Heart left ventricle (tissue), 13 donors: ENCODE data around the gene CACNB4.

Experiments used
- CTCF ChIP-seq, 12 donors: fragments of 200-600 bp; sonication (generic) in 4 of 12; IDR thresholded peaks; one replicate each; pipeline versions ENCODE4 v1.5.0 to v1.8.0; 2018 to 2022; ENCODE audit warnings: antibody characterized with exemption in 12 of 12, mild to moderate bottlenecking in 5 of 12
- POLR2A ChIP-seq, 2 donors: fragments of 450-650 bp; IDR thresholded peaks; one replicate each; pipeline ENCODE4 v1.6.1; 2017; ENCODE audit warnings: antibody characterized with exemption in 2 of 2, mild to moderate bottlenecking in 2 of 2, moderate library complexity in 2 of 2
- donor health status: ischemic (EF 13 %, LVEDD 7.1; RV severe dilation, severe dysfunction).
- donor health status: DM: no; HTN: yes; CAD: no.
- donor health status: DM: no; HTN: no; CAD: no.
- donor health status: ischemic (EF 25% LVEDD 6.9; RV normal size, moderate dysfunction).
- donor health status: ischemic (EF 25% LVEDD 5.7; RV mildly dilated, moderate dysfunction).
- donor health status: ischemic (EF 35%, LVEDD 5.7; RV mildly dilated, moderate dysfunction).
- donor health status: nonischemic (EF 11% LVEDD 7.7; RV severe dilation, severe dysfunction).
- donor health status: DM: yes; HTN: yes; CAD: no.
- donor health status: PGD.
- donor health status: ischemic (EF 29% LVEDD 5.4; RV normal size, mild dysfunction).
- donor health status: nonischemic (EF 23%, LVEDD 6.1; RV moderate dilation, normal function).

- TF ChIP-seq CTCF (IDR thresholded peaks at IDR 0.05), result no peak
- no peak for TF ChIP-seq POLR2A (IDR thresholded peaks at IDR 0.05)
Observed at GRCh38 chr2:151891566-151892194, 207.2 kb downstream of the CACNB4 start.
